OCI-LY3 (cell line): ENCODE data around the gene MOSPD3.
"Not testable (repeated sequence)": the region's sequence is repeated elsewhere in the genome, so short reads cannot be mapped to it uniquely, and the experiment has no call there.

ENCODE experiments used
- H2AFZ ChIP-seq: fragments of 200-600, 300-600 bp; shearing (Covaris generic); 2 replicates; pipeline ENCODE4 v1.6.0; 2014; ENCODE audit warnings: antibody characterized with exemption, low read depth, low read length
- H3K27ac ChIP-seq: fragments of 200-600, 300-600 bp; sonication (generic); 2 replicates; pipeline ENCODE4 v1.5.1; 2014; ENCODE audit warnings: mild to moderate bottlenecking, low read length, moderate library complexity, mixed read lengths
- H3K27me3 ChIP-seq: fragments of 200-600, 300-600 bp; sonication (generic); 2 replicates; pipeline ENCODE4 v1.6.1; 2014; ENCODE audit warnings: low read depth, low read length, mixed read lengths
- H3K36me3 ChIP-seq: fragments of 200-600, 300-600 bp; sonication (generic); replicated peaks from 2 replicates; pipeline ENCODE3; 2014; ENCODE audit warnings: low read depth, low read length, mixed read lengths
- H3K4me1 ChIP-seq: fragments of 300-600, 200-600 bp; sonication (generic); 2 replicates; pipeline ENCODE4 v1.6.1; 2014; ENCODE audit warnings: low read length, mixed read lengths
- H3K4me2 ChIP-seq: fragments of 200-600, 300-600 bp; sonication (generic); 2 replicates; pipeline ENCODE4 v1.6.1; 2014; ENCODE audit warnings: low read length, mixed read lengths
- H3K4me3 ChIP-seq: fragments of 300-600, 200-600 bp; sonication (generic); 2 replicates; pipeline ENCODE4 v1.5.1; 2014; ENCODE audit warnings: antibody characterized with exemption, mild to moderate bottlenecking, low read length, moderate library complexity
- H3K79me2 ChIP-seq: fragments of 300-600, 200-600 bp; shearing (Covaris generic); 2 replicates; pipeline ENCODE4 v1.6.1; 2014; ENCODE audit warnings: mild to moderate bottlenecking, low read length, mixed read lengths
- H3K9ac ChIP-seq: fragments of 300-600, 200-600 bp; shearing (Covaris generic); 2 replicates; pipeline ENCODE4 v1.6.0; 2014; ENCODE audit warnings: mild to moderate bottlenecking, low read length, moderate library complexity
- H3K9me3 ChIP-seq: fragments of 200-600, 300-600 bp; shearing (Covaris generic); 2 replicates; pipeline ENCODE4 v1.6.1; 2014; ENCODE audit warnings: low read length, mixed read lengths; ENCODE audit not compliant: insufficient read depth
- H4K20me1 ChIP-seq: fragments of 200-600, 300-600 bp; sonication (generic); 2 replicates; pipeline ENCODE4 v1.6.1; 2016; ENCODE audit warnings: low read length, mixed read lengths; ENCODE audit not compliant: insufficient read depth
- CTCF ChIP-seq: fragments of 200-600, 300-600 bp; sonication (generic); IDR thresholded peaks from 2 replicates; pipeline ENCODE4 v1.5.1; 2014; ENCODE audit warnings: antibody characterized with exemption, low read length, low read depth
- EZH2phosphoT487 ChIP-seq: fragments of 200-600 bp; shearing (Covaris generic); IDR thresholded peaks from 2 replicates; pipeline ENCODE4 v1.6.1; 2018; ENCODE audit warnings: antibody characterized with exemption, mixed run types, low read depth

MOSPD3 gene

DNA sequence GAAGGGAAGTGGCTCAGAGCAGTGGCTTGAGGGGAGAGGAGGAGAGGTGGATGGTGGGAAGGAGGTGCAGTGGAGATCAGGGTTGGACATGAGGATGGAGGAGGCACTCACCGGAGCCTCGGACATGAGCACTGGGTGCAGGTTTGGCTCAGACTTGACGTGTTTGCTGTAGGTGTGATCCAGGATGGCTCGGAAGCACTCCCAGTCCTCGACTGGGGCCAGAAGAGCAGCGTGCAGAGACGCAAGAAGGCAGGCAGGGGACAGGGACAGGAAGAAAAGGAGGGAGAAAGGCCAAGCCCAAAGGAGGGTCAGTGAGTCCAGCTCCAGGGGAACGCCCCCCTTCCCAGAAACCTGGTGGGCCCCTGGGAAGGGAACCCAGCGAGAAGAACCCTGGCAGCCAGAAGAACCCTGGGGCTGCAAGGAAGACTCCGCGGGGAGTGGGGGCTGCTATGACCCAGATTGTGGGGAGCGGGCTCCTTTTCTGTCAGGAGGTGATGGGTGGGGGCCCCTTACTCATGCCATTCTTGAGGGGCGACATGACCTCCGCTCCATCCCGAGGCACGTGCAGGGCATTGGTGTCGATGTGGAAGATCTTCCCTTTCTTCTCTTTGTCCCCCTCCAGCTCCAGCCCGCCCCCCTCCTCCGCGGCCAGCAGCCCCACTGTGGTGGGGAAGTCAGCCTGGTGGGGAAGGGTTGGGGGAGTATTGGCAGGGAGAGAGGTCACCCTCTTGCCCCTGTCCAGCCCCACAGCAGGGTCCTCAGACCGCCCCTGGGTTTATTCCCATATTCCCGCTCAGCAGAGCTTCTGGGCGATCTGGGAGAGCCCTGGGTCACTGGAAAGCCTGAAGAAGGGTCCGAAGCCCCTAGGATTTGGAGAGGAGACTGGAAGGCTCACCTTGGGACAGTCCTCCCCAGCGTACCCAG is 42.8 kb downstream of the MOSPD3 start:
- H3K4me1 ChIP-seq = no peaks in the 10 kb centered on the region
- H3K27me3 ChIP-seq = no peaks in the 10 kb centered on the region
- no peak overlapping the region for H3K4me3 ChIP-seq
- no peak overlapping the region for H3K27ac ChIP-seq
- H3K36me3 ChIP-seq = no peaks in the 10 kb centered on the region
- no peaks in the 10 kb centered on the region for H3K79me2 ChIP-seq
- no peak for TF ChIP-seq EZH2phosphoT487
- TF ChIP-seq CTCF = no peak
- H3K4me2 ChIP-seq = no peak overlapping the region
- H4K20me1 ChIP-seq = no peaks in the 10 kb centered on the region
- no peaks in the 10 kb centered on the region for H3K9me3 ChIP-seq
- H2AFZ ChIP-seq = no peak overlapping the region
- no peak overlapping the region for H3K9ac ChIP-seq

GRCh38 chr7:100655908-100656674 is 43.8 kb downstream of the MOSPD3 start, which contains the start of gene ACTL6B:
TSS of gene ACTL6B (minus strand) at chr7:100656448. CDS start at chr7:100656354, 94 bp downstream.
- no peak for TF ChIP-seq CTCF
- TF ChIP-seq EZH2phosphoT487 = no peak

GRCh38 chr7:100662194-100662776 is 49.9 kb downstream of the MOSPD3 start:
- not testable (repeated sequence) for H3K9me3 ChIP-seq, H4K20me1 ChIP-seq, H3K27me3 ChIP-seq, H3K79me2 ChIP-seq, H3K36me3 ChIP-seq, H3K4me2 ChIP-seq, H3K27ac ChIP-seq, H3K9ac ChIP-seq, H2AFZ ChIP-seq, H3K4me3 ChIP-seq, H3K4me1 ChIP-seq

More at GRCh38 chr7:100655908-100656674, 43.8 kb downstream of the MOSPD3 start, which contains the start of gene ACTL6B:
- no peaks in the 10 kb centered on the region for H4K20me1 ChIP-seq
- H3K36me3 ChIP-seq = no peaks in the 10 kb centered on the region
- no peak within 1 kb of the TSS for H3K4me2 ChIP-seq
- no peak within 1 kb of the TSS for H2AFZ ChIP-seq
- no peak within 1 kb of the TSS for H3K4me3 ChIP-seq
- H3K79me2 ChIP-seq = no peaks in the 10 kb centered on the region
- H3K9ac ChIP-seq = no peak within 1 kb of the TSS
- H3K4me1 ChIP-seq = no peaks in the 10 kb centered on the region
- H3K27me3 ChIP-seq = no peaks in the 10 kb centered on the region
- no peaks in the 10 kb centered on the region for H3K9me3 ChIP-seq
- no peak within 1 kb of the TSS for H3K27ac ChIP-seq
